Umbilical cord (tissue), 2 donors: Measurements from ENCODE around the gene CYP4V2. TPM values are rescaled to one million over a fixed set of nuclear protein-coding genes. Genes with fewer than 3 reads are reported as not detected.
"Not testable (repeated sequence)": the region's sequence is repeated elsewhere in the genome, so short reads cannot be mapped to it uniquely, and the experiment has no call there.

Experiments
- DNase-seq: peaks from one replicate; pipeline ENCODE4 v3.0.0-alpha.2; 2015; ENCODE audit warnings: low spot score
- total RNA-seq: library from RNA; depleted of rRNA; stranded (reverse); fragments of >200 nt; gene quantifications from one replicate; pipeline ENCODE4 v1.2.3, GENCODE V29; 2014; ENCODE audit warnings: low replicate concordance; ENCODE audit not compliant: insufficient read depth

The CYP4V2 gene
- total RNA-seq, 1 donor from 2014 or later = 21.2 TPM

GRCh38 chr4:186227744-186228513, 36.6 kb downstream of the CYP4V2 start:
- no peak for DNase-seq

- no peak for DNase-seq
These were observed 37.1 kb downstream of the CYP4V2 start for GRCh38 chr4:186228514-186228894.

- no peak for DNase-seq
These were observed 43.0 kb downstream of the CYP4V2 start for GRCh38 chr4:186234367-186234766.

- no peak for DNase-seq
These were observed 44.8 kb downstream of the CYP4V2 start for GRCh38 chr4:186236126-186236525.

GRCh38 chr4:186240452-186240847, 49.1 kb downstream of the CYP4V2 start:
- DNase-seq = no peak

GRCh38 chr4:186240848-186241491, 49.6 kb downstream of the CYP4V2 start:
- DNase-seq = no peak

- no peak for DNase-seq
These were observed 50.2 kb downstream of the CYP4V2 start for GRCh38 chr4:186241616-186242015.

- DNase-seq = not testable (repeated sequence)
These were observed 50.7 kb downstream of the CYP4V2 start for GRCh38 chr4:186242031-186242430.

- DNase-seq = no peak
These were observed 52.0 kb downstream of the CYP4V2 start for GRCh38 chr4:186243331-186243730.

- no peak for DNase-seq
These were observed 53.5 kb downstream of the CYP4V2 start for GRCh38 chr4:186244835-186245234.

GRCh38 chr4:186247062-186247752, 55.8 kb downstream of the CYP4V2 start:
- not testable (repeated sequence) for DNase-seq

- no peak for DNase-seq
These were observed 57.3 kb downstream of the CYP4V2 start for GRCh38 chr4:186248643-186249042.

- DNase-seq = no peak
These were observed 58.7 kb downstream of the CYP4V2 start for GRCh38 chr4:186249785-186250754.

- DNase-seq = no peak
These were observed 59.4 kb downstream of the CYP4V2 start for GRCh38 chr4:186250760-186251159.

- DNase-seq = no peak
These were observed 63.8 kb downstream of the CYP4V2 start for GRCh38 chr4:186255122-186255521.

GRCh38 chr4:186258216-186258811, 66.9 kb downstream of the CYP4V2 start:
- no peak for DNase-seq

- DNase-seq = no peak
These were observed 68.7 kb downstream of the CYP4V2 start for GRCh38 chr4:186260117-186260503.
